ENCODE data around the gene PRDX1.

Gene PRDX1

GRCh38 chr1:45569962-45570581 is 48.4 kb upstream of the PRDX1 start:
- TF ChIP-seq RARB (CRISPR knock-in tag; IDR thresholded peaks at IDR 0.05) (no peak), ESRRG (CRISPR knock-in tag; IDR thresholded peaks at IDR 0.05) (no peak), GLIS3 (CRISPR knock-in tag; IDR thresholded peaks at IDR 0.05) (no peak), OSR1 (CRISPR knock-in tag; IDR thresholded peaks at IDR 0.05) (no peak), POU6F1 (CRISPR knock-in tag; IDR thresholded peaks at IDR 0.05; ENCODE audit: borderline replicate concordance, low read depth) (no peak), ZNF70 (CRISPR knock-in tag; IDR thresholded peaks at IDR 0.05) (no peak), CSDC2 (CRISPR knock-in tag; IDR thresholded peaks at IDR 0.05) (no peak), ZNF8 (CRISPR knock-in tag; IDR thresholded peaks at IDR 0.05) (no peak), ARNTL (CRISPR knock-in tag; IDR thresholded peaks at IDR 0.05; ENCODE audit: borderline replicate concordance, low read depth) (no peak), CREB5 (CRISPR knock-in tag; IDR thresholded peaks at IDR 0.05; ENCODE audit: low read depth) (no peak)
- ATAC-seq = peak; percentile 96

- TF ChIP-seq CREB5 (CRISPR knock-in tag; IDR thresholded peaks at IDR 0.05; ENCODE audit: low read depth) (no peak), ZNF8 (CRISPR knock-in tag; IDR thresholded peaks at IDR 0.05) (no peak), CSRNP3 (CRISPR knock-in tag; IDR thresholded peaks at IDR 0.05) (no peak), BACH2 (CRISPR knock-in tag; IDR thresholded peaks at IDR 0.05; ENCODE audit: borderline replicate concordance) (no peak), ZFP30 (CRISPR knock-in tag; IDR thresholded peaks at IDR 0.05) (no peak), ARNTL (CRISPR knock-in tag; IDR thresholded peaks at IDR 0.05; ENCODE audit: borderline replicate concordance, low read depth) (no peak), TSHZ2 (CRISPR knock-in tag; IDR thresholded peaks at IDR 0.05) (no peak), ESRRG (CRISPR knock-in tag; IDR thresholded peaks at IDR 0.05) (no peak), PATZ1 (CRISPR knock-in tag; IDR thresholded peaks at IDR 0.05; ENCODE audit: borderline replicate concordance) (no peak), RARB (CRISPR knock-in tag; IDR thresholded peaks at IDR 0.05) (no peak), OSR1 (CRISPR knock-in tag; IDR thresholded peaks at IDR 0.05) (no peak), ISL1 (CRISPR knock-in tag; IDR thresholded peaks at IDR 0.05) (no peak), TCF4 (CRISPR knock-in tag; IDR thresholded peaks at IDR 0.05; ENCODE audit: borderline replicate concordance) (no peak), PPARA (CRISPR knock-in tag; IDR thresholded peaks at IDR 0.05; ENCODE audit: borderline replicate concordance) (no peak), ZC3H10 (CRISPR knock-in tag; IDR thresholded peaks at IDR 0.05) (no peak), POU6F1 (CRISPR knock-in tag; IDR thresholded peaks at IDR 0.05; ENCODE audit: borderline replicate concordance, low read depth) (no peak), CSDC2 (CRISPR knock-in tag; IDR thresholded peaks at IDR 0.05) (no peak)
- no peak for ATAC-seq
Measured at GRCh38 chr1:45569571-45569961, 47.9 kb upstream of the PRDX1 start.
